Caco-2 (cell line): ENCODE measurements around the gene SART3. TPM values are rescaled to one million over a fixed set of nuclear protein-coding genes. Genes with fewer than 3 reads are reported as not detected.

Source experiments
- BruUV-seq: library from RNA; stranded (reverse); fragments of 400-500 nt; replicated peaks from 2 replicates; lab custom pipeline; 2021; lab: Mats Ljungman, UMichigan
- CTCF ChIA-PET: fragments of 300-600 bp; sonication (Branson Sonifier 250); formaldehyde crosslinking; loops from one replicate; lab custom pipeline; 2022; ENCODE audit warnings: antibody characterized with exemption; lab: Charles Lee
- POLR2A ChIA-PET: fragments of 300-600 bp; sonication (Branson Sonifier 250); formaldehyde crosslinking; loops from one replicate; lab custom pipeline; 2022; ENCODE audit warnings: antibody characterized with exemption; lab: Charles Lee
- DNase-seq, 2 experiments: peaks; one replicate each; pipeline versions ENCODE4 v3.0.0 to v3.0.0-alpha.2; 2020 to 2022
- H3K27me3 ChIP-seq: replicated peaks from 2 replicates; pipeline ENCODE4 v1.6.0; 2011; ENCODE audit warnings: low read length; ENCODE audit not compliant: control insufficient read depth, insufficient read depth
- H3K36me3 ChIP-seq: 2 replicates; pipeline ENCODE4 v1.5.1; 2011; ENCODE audit warnings: low read length; ENCODE audit not compliant: control insufficient read depth, insufficient read depth
- H3K4me1 ChIP-seq: fragments of 250-450 bp; sonication (Bioruptor Pico); 2 replicates; pipeline ENCODE4 v1.5.1; 2020; ENCODE audit warnings: mild to moderate bottlenecking
- H3K4me3 ChIP-seq: 2 replicates; pipeline ENCODE4 v1.5.1; 2011; ENCODE audit warnings: low read depth, mild to moderate bottlenecking, control low read depth, low read length
- H3K9me3 ChIP-seq: fragments of 250-450 bp; sonication (Bioruptor Pico); 2 replicates; pipeline ENCODE4 v1.5.1; 2020; ENCODE audit warnings: mild to moderate bottlenecking, moderate library complexity
- H3K27ac Mint-ChIP-seq: one replicate; pipeline ENCODE4 v1.8.0; 2022; ENCODE audit warnings: mixed read lengths; ENCODE audit not compliant: unreplicated experiment
- H3K27me3 Mint-ChIP-seq: one replicate; pipeline ENCODE4 v1.8.0; 2022; ENCODE audit warnings: mixed read lengths; ENCODE audit not compliant: insufficient read depth, unreplicated experiment
- H3K36me3 Mint-ChIP-seq: one replicate; pipeline ENCODE4 v1.8.0; 2022; ENCODE audit warnings: mild to moderate bottlenecking, mixed read lengths; ENCODE audit not compliant: insufficient read depth, unreplicated experiment
- H3K4me1 Mint-ChIP-seq: one replicate; pipeline ENCODE4 v1.8.0; 2022; ENCODE audit warnings: low read depth, mixed read lengths; ENCODE audit not compliant: unreplicated experiment
- H3K4me3 Mint-ChIP-seq: one replicate; pipeline ENCODE4 v1.8.0; 2022; ENCODE audit warnings: mild to moderate bottlenecking, moderate library complexity, mixed read lengths; ENCODE audit not compliant: unreplicated experiment
- H3K9me3 Mint-ChIP-seq: one replicate; pipeline ENCODE4 v1.8.0; 2022; ENCODE audit warnings: mixed read lengths; ENCODE audit not compliant: unreplicated experiment
- intact Hi-C: fragments of 100-400 bp; cut with micrococcal nuclease; formaldehyde crosslinking; loops from one replicate; pipeline ENCODE4 v1.10.0; 2022; ENCODE audit not compliant: unreplicated experiment
- total RNA-seq: library from RNA; stranded (reverse); gene quantifications from 2 replicates; pipeline ENCODE4 v1.2.3, GENCODE V29; 2022
- TF ChIP-seq, protein P1 (sequence below), 2 experiments: fragments of 200-600 bp in 1 of 2; IDR thresholded peaks; 1 replicate in 1 of 2; 2 replicates in 1 of 2; pipeline versions ENCODE4 v1.5.1 to v1.8.0; 2011 to 2022; ENCODE audit warnings: antibody characterized with exemption in 1 of 2, control low read depth in 1 of 2, inconsistent platforms in 1 of 2, low read depth in 1 of 2, low read length in 1 of 2, mild to moderate bottlenecking in 1 of 2, moderate library complexity in 1 of 2; ENCODE audit not compliant: insufficient read depth in 1 of 2, severe bottlenecking in 1 of 2, unreplicated experiment in 1 of 2

The SART3 gene
- total RNA-seq, 1 experiment from 2014 or later = 77.3 TPM

GRCh38 chr12:108583991-108584390 is 23.0 kb upstream of the SART3 start:
- no peak overlapping the region for H3K27ac Mint-ChIP-seq
- intact Hi-C loops = no loop called here

DNA sequence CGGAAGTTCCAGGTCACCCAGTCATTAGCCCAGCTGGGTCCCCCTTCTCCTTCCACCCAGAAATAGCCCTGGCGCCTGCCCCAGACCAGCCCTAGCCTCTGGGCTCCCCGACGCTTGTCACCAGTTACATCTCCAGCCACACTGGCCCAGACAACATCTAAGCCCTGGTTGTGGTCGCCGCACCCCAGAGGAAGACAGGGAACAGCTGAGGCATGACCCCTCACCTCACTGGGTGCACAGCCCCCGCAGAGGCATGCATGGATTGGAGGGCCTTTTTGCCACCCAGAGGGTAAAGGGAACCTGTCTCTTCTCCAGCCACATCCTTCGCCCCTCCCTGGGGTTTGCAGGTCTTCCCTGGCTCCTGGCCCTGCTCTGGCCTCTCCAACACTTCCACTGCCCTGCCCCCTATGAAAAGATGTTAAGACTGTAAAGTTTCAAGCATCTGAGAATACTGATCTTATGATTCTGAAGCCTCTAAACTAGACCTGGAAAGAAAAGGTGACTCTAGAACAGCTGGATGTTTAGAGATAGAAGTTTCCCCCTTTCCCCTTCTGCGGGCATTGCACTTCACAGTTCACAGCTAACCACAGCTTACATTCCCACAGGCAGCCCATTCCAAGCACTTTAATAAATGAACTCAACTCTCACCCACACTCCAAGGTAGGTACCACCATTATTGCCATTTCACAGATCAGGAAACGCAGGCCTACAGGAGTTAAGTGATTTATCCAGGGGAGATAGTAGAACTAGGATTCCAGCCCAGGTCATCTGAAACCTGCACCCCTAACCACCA is 22.2 kb upstream of the SART3 start:
- H3K4me3 ChIP-seq = no peak overlapping the region
- CTCF ChIA-PET = no interaction called here
- Mint-ChIP-seq H3K27ac (no peak overlapping the region), H3K27me3 (peaks cover 4% of the 10 kb centered on the region), H3K9me3 (peaks cover 12% of the 10 kb centered on the region), H3K36me3 (no peaks in the 10 kb centered on the region), H3K4me3 (no peak overlapping the region), H3K4me1 (peaks cover 8% of the 10 kb centered on the region)
- no peaks in the 10 kb centered on the region for H3K36me3 ChIP-seq
- H3K4me1 ChIP-seq = 0 out of 2 replicates have a peak, but pooled peaks cover 5% of the 10 kb centered on the region
- POLR2A ChIA-PET = no interaction called here
- intact Hi-C loops = no loop called here
- no peaks in the 10 kb centered on the region for H3K9me3 ChIP-seq
- no TSS peak for BruUV-seq
- DNase-seq = no peak
- TF ChIP-seq, protein P1, sequence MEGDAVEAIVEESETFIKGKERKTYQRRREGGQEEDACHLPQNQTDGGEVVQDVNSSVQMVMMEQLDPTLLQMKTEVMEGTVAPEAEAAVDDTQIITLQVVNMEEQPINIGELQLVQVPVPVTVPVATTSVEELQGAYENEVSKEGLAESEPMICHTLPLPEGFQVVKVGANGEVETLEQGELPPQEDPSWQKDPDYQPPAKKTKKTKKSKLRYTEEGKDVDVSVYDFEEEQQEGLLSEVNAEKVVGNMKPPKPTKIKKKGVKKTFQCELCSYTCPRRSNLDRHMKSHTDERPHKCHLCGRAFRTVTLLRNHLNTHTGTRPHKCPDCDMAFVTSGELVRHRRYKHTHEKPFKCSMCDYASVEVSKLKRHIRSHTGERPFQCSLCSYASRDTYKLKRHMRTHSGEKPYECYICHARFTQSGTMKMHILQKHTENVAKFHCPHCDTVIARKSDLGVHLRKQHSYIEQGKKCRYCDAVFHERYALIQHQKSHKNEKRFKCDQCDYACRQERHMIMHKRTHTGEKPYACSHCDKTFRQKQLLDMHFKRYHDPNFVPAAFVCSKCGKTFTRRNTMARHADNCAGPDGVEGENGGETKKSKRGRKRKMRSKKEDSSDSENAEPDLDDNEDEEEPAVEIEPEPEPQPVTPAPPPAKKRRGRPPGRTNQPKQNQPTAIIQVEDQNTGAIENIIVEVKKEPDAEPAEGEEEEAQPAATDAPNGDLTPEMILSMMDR (IDR thresholded peaks at IDR 0.05; ENCODE audit: insufficient read depth in 1 of 2, low read depth in 1 of 2, low read length in 1 of 2, severe bottlenecking in 1 of 2, unreplicated experiment in 1 of 2) = no peak
- H3K27me3 ChIP-seq = no peaks in the 10 kb centered on the region

More at GRCh38 chr12:108583991-108584390, 23.0 kb upstream of the SART3 start:
- TF ChIP-seq, protein P1 (IDR thresholded peaks at IDR 0.05; ENCODE audit: insufficient read depth in 1 of 2, low read depth in 1 of 2, low read length in 1 of 2, severe bottlenecking in 1 of 2, unreplicated experiment in 1 of 2) = no peak
- Mint-ChIP-seq H3K36me3 (no peaks in the 10 kb centered on the region), H3K4me3 (no peak overlapping the region), H3K4me1 (peaks cover 8% of the 10 kb centered on the region), H3K27me3 (peaks cover 4% of the 10 kb centered on the region), H3K9me3 (peaks cover 5% of the 10 kb centered on the region)
- DNase-seq = no peak
- H3K4me3 ChIP-seq = no peak overlapping the region
- H3K36me3 ChIP-seq = no peaks in the 10 kb centered on the region
- H3K9me3 ChIP-seq = no peaks in the 10 kb centered on the region
- ChIA-PET CTCF (no interaction called here), POLR2A (no interaction called here)
- H3K4me1 ChIP-seq = 0 out of 2 replicates have a peak, but pooled peaks cover 5% of the 10 kb centered on the region
- no peaks in the 10 kb centered on the region for H3K27me3 ChIP-seq
- no TSS peak for BruUV-seq

DNA sequence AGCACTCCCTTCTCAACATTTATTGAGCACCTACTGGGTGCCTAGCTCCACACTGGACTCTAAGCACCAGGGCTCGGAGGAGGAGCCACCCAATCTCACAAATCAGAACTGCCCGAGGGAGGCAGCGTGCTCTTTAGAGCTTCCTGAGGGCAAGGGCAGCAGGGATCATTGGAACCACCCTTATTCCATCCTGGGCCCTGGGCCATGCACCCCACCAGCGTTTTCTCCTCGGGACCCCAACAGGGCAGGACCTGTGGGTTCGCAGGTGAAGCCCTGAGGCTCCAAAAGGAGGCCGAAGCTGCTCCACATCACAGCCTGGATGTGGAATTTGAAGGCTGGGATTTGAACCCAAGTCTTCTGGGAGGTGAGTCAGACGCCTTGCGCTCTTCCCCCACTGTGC is 21.5 kb upstream of the SART3 start:
- H3K27me3 Mint-ChIP-seq = peaks cover 4% of the 10 kb centered on the region
- 0 out of 2 replicates have a peak, but pooled peaks cover 5% of the 10 kb centered on the region for H3K4me1 ChIP-seq
- CTCF ChIA-PET = no interaction called here
- POLR2A ChIA-PET = no interaction called here
- no peaks in the 10 kb centered on the region for H3K27me3 ChIP-seq
- no peaks in the 10 kb centered on the region for H3K36me3 Mint-ChIP-seq
- no peak overlapping the region for H3K4me3 ChIP-seq
- H3K36me3 ChIP-seq = no peaks in the 10 kb centered on the region
- H3K9me3 ChIP-seq = no peaks in the 10 kb centered on the region
- intact Hi-C loops = no loop called here
- H3K9me3 Mint-ChIP-seq = peaks cover 12% of the 10 kb centered on the region
- TF ChIP-seq, protein P1 (IDR thresholded peaks at IDR 0.05; ENCODE audit: insufficient read depth in 1 of 2, low read depth in 1 of 2, low read length in 1 of 2, severe bottlenecking in 1 of 2, unreplicated experiment in 1 of 2) = no peak
- no TSS peak for BruUV-seq
- no peak overlapping the region for H3K27ac Mint-ChIP-seq
- DNase-seq = no peak
- peaks cover 8% of the 10 kb centered on the region for H3K4me1 Mint-ChIP-seq
- no peak overlapping the region for H3K4me3 Mint-ChIP-seq
